Mammary epithelial cell (primary cell): Measurements from ENCODE around the gene CLTB.

Experiments
- EZH2 ChIP-seq: IDR thresholded peaks from 2 replicates; pipeline ENCODE4 v1.6.1; 2012; ENCODE audit warnings: low read length, inconsistent platforms, borderline replicate concordance
- TF ChIP-seq, protein P1 (sequence below), 2 donors: IDR thresholded peaks in 1 of 2; conservative IDR thresholded peaks in 1 of 2; 2 replicates each; pipeline ENCODE4 v1.5.1; 2011 to 2012; ENCODE audit warnings: inconsistent platforms in 2 of 2, low read length in 2 of 2, mild to moderate bottlenecking in 2 of 2, control low read depth in 1 of 2, low read depth in 1 of 2; ENCODE audit not compliant: insufficient read depth in 1 of 2; ENCODE audit errors: extremely low read depth in 1 of 2

DNA sequence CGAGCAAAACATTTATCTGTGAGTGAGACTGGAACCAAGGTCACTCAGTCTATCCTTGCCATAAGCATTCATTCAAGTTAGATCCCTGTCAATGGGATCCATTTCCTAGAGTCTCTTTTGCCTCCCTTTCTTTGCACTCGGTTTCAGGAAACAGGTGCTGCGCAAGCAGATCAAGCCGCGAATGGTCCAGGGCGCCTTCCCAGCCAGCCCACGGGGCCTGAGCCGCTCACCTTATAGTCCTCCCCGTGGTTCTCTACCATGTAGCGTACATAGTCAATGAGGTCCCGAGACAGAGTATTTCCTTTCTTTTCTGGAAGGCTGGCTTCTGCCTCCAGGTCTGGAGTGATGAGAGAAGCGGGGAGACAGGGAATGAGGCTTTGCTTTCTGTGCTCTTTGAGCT, 31.3 kb downstream of the CLTB start:
- TF ChIP-seq, protein P1, sequence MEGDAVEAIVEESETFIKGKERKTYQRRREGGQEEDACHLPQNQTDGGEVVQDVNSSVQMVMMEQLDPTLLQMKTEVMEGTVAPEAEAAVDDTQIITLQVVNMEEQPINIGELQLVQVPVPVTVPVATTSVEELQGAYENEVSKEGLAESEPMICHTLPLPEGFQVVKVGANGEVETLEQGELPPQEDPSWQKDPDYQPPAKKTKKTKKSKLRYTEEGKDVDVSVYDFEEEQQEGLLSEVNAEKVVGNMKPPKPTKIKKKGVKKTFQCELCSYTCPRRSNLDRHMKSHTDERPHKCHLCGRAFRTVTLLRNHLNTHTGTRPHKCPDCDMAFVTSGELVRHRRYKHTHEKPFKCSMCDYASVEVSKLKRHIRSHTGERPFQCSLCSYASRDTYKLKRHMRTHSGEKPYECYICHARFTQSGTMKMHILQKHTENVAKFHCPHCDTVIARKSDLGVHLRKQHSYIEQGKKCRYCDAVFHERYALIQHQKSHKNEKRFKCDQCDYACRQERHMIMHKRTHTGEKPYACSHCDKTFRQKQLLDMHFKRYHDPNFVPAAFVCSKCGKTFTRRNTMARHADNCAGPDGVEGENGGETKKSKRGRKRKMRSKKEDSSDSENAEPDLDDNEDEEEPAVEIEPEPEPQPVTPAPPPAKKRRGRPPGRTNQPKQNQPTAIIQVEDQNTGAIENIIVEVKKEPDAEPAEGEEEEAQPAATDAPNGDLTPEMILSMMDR (conservative IDR thresholded peaks at IDR 0.05 in 1 of 2, IDR thresholded peaks at IDR 0.05 in 1 of 2; ENCODE audit: extremely low read depth in 1 of 2, insufficient read depth in 1 of 2, low read depth in 1 of 2, low read length in 2 of 2), result no peak
- TF ChIP-seq EZH2, result no peak
